ENCODE data around the gene GARNL3.

The GARNL3 gene

GRCh38 chr9:127437497-127438264 lies 173.1 kb downstream of the GARNL3 start:
- H3K9ac ChIP-seq (ENCODE audit: low read length) = no peak overlapping the region
- no peak overlapping the region for H3K4me2 ChIP-seq (ENCODE audit: low read length)
- H3K56ac ChIP-seq (ENCODE audit: low read length) = no peak overlapping the region
- no peak overlapping the region for H3K18ac ChIP-seq (ENCODE audit: low read length)
- no peak overlapping the region for H3K4me3 ChIP-seq (ENCODE audit: low read length)
- no peaks in the 10 kb centered on the region for H3K79me2 ChIP-seq (ENCODE audit: control insufficient read depth, insufficient read depth, low read length)
- no CpG with 5 or more reads among the region's 12 CpGs for WGBS (ENCODE audit: extremely low coverage, insufficient coverage, low lambda C conversion rate)
- H4K5ac ChIP-seq (ENCODE audit: low read length) = no peak overlapping the region
- no peaks in the 10 kb centered on the region for H3K79me1 ChIP-seq (ENCODE audit: low read length)
- H2BK5ac ChIP-seq (ENCODE audit: low read length) = no peak overlapping the region
- H4K8ac ChIP-seq (ENCODE audit: low read depth, low read length) = no peak overlapping the region
- H3K23ac ChIP-seq (ENCODE audit: low read length) = no peak overlapping the region
- H3K27ac ChIP-seq (ENCODE audit: low read depth, low read length) = no peak overlapping the region
- DNase-seq = peak; percentile 31
- H2BK120ac ChIP-seq (ENCODE audit: low read depth, low read length) = no peak overlapping the region
- no peaks in the 10 kb centered on the region for H3K27me3 ChIP-seq (ENCODE audit: insufficient read depth, low read length, poor library complexity)
- no peaks in the 10 kb centered on the region for H3K4me1 ChIP-seq (ENCODE audit: control insufficient read depth, low read depth, low read length)
- peaks cover 7% of the 10 kb centered on the region for H3K36me3 ChIP-seq (ENCODE audit: control insufficient read depth, insufficient read depth, low read length)
- H3K4ac ChIP-seq (ENCODE audit: low read depth, low read length) = no peak overlapping the region
- no peak overlapping the region for H2BK15ac ChIP-seq (replicated peaks; ENCODE audit: low read depth)
- no peak overlapping the region for H2AK5ac ChIP-seq (ENCODE audit: low read length)

- Histone ChIP-seq H3K23ac (ENCODE audit: low read length) (no peak overlapping the region), H3K36me3 (ENCODE audit: control insufficient read depth, insufficient read depth, low read length) (peaks cover 7% of the 10 kb centered on the region), H3K27me3 (ENCODE audit: insufficient read depth, low read length, poor library complexity) (no peaks in the 10 kb centered on the region), H3K56ac (ENCODE audit: low read length) (no peak overlapping the region), H4K8ac (ENCODE audit: low read depth, low read length) (no peak overlapping the region), H3K4me2 (ENCODE audit: low read length) (no peak overlapping the region), H2AK5ac (ENCODE audit: low read length) (no peak overlapping the region), H3K4ac (ENCODE audit: low read depth, low read length) (no peak overlapping the region), H2BK15ac (replicated peaks; ENCODE audit: low read depth) (no peak overlapping the region), H3K79me1 (ENCODE audit: low read length) (no peaks in the 10 kb centered on the region), H3K4me1 (ENCODE audit: control insufficient read depth, low read depth, low read length) (no peaks in the 10 kb centered on the region), H2BK120ac (ENCODE audit: low read depth, low read length) (no peak overlapping the region), H4K5ac (ENCODE audit: low read length) (no peak overlapping the region), H3K79me2 (ENCODE audit: control insufficient read depth, insufficient read depth, low read length) (no peaks in the 10 kb centered on the region), H3K18ac (ENCODE audit: low read length) (no peak overlapping the region), H2BK5ac (ENCODE audit: low read length) (no peak overlapping the region), H3K4me3 (ENCODE audit: low read length) (no peak overlapping the region), H3K9ac (ENCODE audit: low read length) (no peak overlapping the region), H3K27ac (ENCODE audit: low read depth, low read length) (no peak overlapping the region)
- no CpG with 5 or more reads among the region's 9 CpGs for WGBS (ENCODE audit: extremely low coverage, insufficient coverage, low lambda C conversion rate)
- no peak for DNase-seq
These were observed 173.8 kb downstream of the GARNL3 start for GRCh38 chr9:127438394-127438793.
